Left ventricle myocardium inferior (tissue), 1 donor: ENCODE data around the gene ANKRD33B. TPM values are rescaled to one million over a fixed set of nuclear protein-coding genes. Genes with fewer than 3 reads are reported as not detected.

Experiments used
- DNase-seq: peaks from one replicate; pipeline ENCODE4 v3.0.0-alpha.2; 2020
- H3K27ac ChIP-seq: fragments of 200-600 bp; replicated peaks from 2 replicates; pipeline ENCODE4 v1.8.0; 2021
- H3K27me3 ChIP-seq: fragments of 200-600 bp; 2 replicates; pipeline ENCODE4 v1.8.0; 2021; ENCODE audit warnings: low read depth
- H3K36me3 ChIP-seq: fragments of 200-600 bp; 2 replicates; pipeline ENCODE4 v1.8.0; 2021
- H3K4me1 ChIP-seq: fragments of 200-600 bp; 2 replicates; pipeline ENCODE4 v1.8.0; 2021
- H3K4me3 ChIP-seq: fragments of 200-600 bp; 2 replicates; pipeline ENCODE4 v1.8.0; 2021; ENCODE audit warnings: mild to moderate bottlenecking, moderate library complexity
- H3K9me3 ChIP-seq: fragments of 200-600 bp; replicated peaks from 2 replicates; pipeline ENCODE4 v1.8.0; 2021
- intact Hi-C: fragments of 100-400 bp; cut with micrococcal nuclease; formaldehyde crosslinking; loops from one replicate; pipeline ENCODE4 v1.11.0; 2022
- total RNA-seq: library from RNA; stranded (reverse); fragmentation: NEBNext Ultra II Directional; extraction: Animal tissue kit (Norgen Biotek cat#: 25700); gene quantifications from one replicate; pipeline ENCODE4 v1.2.1, GENCODE V29; 2021
- TF ChIP-seq, protein P1 (sequence below): fragments of 200-600 bp; IDR thresholded peaks from 2 replicates; pipeline ENCODE4 v1.8.0; 2021; ENCODE audit warnings: antibody characterized with exemption, mild to moderate bottlenecking, borderline replicate concordance
- donor health status: DM: no; HTN: yes; CAD: no; lungs with severe emphysema.

The ANKRD33B gene
- total RNA-seq, 1 donor from 2014 or later: 15.2 TPM

DNA sequence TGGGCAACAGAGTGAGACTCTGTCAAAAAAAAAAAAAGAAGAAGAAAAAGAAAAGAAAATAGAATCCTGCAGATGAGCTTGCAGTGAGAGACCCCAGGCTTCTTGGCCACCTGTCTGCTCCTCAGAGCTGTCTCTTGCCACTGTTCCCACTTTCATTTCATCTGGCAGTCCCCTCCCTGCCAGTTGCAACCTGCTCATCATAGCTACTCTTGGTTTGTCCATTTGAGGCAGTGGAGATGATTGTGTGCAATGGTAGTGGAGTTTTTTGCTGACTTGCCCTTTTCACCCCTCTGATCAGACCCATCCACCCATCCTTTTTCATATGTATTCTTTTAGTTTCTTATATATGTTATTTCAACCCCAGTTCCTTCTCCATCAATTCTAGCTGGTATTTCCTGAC lies 28.7 kb downstream of the ANKRD33B start:
- Histone ChIP-seq H3K4me3 (no peak overlapping the region), H3K27ac (no peak overlapping the region), H3K4me1 (peaks cover 69% of the 10 kb centered on the region), H3K9me3 (no peaks in the 10 kb centered on the region), H3K36me3 (no peaks in the 10 kb centered on the region), H3K27me3 (no peaks in the 10 kb centered on the region)
- TF ChIP-seq, protein P1, sequence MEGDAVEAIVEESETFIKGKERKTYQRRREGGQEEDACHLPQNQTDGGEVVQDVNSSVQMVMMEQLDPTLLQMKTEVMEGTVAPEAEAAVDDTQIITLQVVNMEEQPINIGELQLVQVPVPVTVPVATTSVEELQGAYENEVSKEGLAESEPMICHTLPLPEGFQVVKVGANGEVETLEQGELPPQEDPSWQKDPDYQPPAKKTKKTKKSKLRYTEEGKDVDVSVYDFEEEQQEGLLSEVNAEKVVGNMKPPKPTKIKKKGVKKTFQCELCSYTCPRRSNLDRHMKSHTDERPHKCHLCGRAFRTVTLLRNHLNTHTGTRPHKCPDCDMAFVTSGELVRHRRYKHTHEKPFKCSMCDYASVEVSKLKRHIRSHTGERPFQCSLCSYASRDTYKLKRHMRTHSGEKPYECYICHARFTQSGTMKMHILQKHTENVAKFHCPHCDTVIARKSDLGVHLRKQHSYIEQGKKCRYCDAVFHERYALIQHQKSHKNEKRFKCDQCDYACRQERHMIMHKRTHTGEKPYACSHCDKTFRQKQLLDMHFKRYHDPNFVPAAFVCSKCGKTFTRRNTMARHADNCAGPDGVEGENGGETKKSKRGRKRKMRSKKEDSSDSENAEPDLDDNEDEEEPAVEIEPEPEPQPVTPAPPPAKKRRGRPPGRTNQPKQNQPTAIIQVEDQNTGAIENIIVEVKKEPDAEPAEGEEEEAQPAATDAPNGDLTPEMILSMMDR: no peak
- no peak for DNase-seq
- intact Hi-C loops: no loop called here

DNA sequence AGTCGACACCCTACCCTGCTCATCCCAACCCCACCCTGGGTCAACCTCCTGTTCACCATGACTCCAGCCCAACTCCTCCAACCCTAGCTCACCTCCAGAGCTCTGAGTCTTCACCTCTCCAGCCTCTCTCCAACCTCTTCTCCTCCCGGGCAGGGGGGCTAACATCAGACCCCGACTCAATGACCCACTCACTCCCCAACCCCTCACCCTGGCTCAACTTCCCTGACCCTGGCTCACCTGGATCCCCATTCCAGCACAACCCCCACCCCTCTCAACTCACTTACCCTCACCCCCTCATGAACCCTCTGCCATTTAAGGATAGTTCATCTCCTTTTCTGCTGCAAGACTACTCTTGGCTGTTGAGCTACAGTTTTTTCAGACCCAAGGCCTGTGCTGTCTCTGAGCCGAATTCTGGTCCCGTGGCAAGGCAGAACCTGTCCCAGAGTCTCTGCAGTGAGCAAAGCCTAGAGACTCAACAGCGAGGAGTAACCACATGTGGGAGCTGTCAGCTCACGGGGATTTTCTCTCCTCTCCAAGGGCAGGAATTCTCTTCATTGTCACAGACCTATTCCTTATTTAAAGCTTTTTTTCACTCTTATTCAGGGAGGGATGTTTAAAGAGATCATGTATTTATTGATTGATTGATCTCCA lies 29.8 kb downstream of the ANKRD33B start:
- H3K9me3 ChIP-seq: no peaks in the 10 kb centered on the region
- intact Hi-C loops: no loop called here
- H3K36me3 ChIP-seq: no peaks in the 10 kb centered on the region
- H3K27ac ChIP-seq: no peak overlapping the region
- DNase-seq: no peak
- no peak overlapping the region for H3K4me3 ChIP-seq
- TF ChIP-seq, protein P1: no peak
- H3K27me3 ChIP-seq: no peaks in the 10 kb centered on the region
- peaks cover 63% of the 10 kb centered on the region for H3K4me1 ChIP-seq

DNA sequence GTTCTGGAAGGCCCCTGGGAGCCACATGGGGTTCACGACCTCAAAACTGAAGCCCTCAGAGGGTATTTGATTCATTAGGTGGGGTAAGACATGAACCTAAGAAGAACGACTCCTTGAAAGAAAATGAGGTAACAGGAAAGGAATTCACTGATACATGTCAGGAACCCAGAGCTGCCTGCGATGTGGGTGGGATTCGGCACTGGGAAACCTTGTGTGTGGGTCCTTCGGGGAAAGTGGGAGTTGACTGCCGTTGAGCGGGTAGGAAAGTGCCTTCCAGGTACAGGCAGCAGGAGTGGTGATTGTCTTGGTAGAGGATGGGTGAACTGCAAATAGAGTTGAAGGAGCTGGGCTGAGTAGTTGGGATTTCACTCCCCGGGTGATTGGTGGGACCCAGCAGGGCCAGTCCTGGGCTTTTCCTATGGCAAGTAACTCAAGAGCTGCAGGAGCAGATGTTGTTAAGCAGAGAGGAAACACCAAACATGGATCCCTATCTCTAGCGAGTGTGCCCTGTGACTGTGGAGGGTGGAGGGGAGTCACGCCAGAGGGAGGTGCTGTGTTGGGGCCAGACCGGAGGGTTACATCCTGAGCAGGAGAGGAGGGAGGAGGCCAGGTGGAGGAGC lies 30.8 kb downstream of the ANKRD33B start:
- no peak for DNase-seq
- no peaks in the 10 kb centered on the region for H3K36me3 ChIP-seq
- peak overlapping the region; percentile 86 for H3K27ac ChIP-seq
- H3K4me3 ChIP-seq: no peak overlapping the region
- intact Hi-C loops: no loop called here
- H3K9me3 ChIP-seq: no peaks in the 10 kb centered on the region
- peaks cover 56% of the 10 kb centered on the region for H3K4me1 ChIP-seq
- TF ChIP-seq, protein P1: no peak
- no peaks in the 10 kb centered on the region for H3K27me3 ChIP-seq

DNA sequence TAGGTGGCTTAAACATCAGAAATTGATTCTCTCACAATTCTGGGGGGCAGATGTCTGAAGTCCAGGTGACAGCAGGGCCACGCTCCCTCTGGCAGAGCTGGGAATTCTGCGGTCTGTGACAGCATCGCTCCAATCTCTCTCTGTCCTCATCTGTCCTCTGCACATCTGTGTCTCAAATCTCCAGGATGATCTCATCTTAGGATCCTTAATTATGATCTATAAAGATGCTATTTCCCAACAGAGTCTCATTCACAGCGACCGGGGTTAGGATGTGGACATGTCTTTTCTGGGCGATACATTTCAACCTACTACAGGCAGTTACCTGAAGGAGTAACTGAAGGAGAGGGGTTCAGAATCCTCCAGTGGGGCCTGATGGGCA lies 31.4 kb downstream of the ANKRD33B start:
- Histone ChIP-seq H3K36me3 (no peaks in the 10 kb centered on the region), H3K9me3 (no peaks in the 10 kb centered on the region), H3K4me1 (peaks cover 56% of the 10 kb centered on the region), H3K27ac (peak overlapping the region; percentile 86), H3K4me3 (peak overlapping the region; percentile 51), H3K27me3 (no peaks in the 10 kb centered on the region)
- TF ChIP-seq, protein P1: no peak
- intact Hi-C loops: no loop called here
- DNase-seq: no peak

DNA sequence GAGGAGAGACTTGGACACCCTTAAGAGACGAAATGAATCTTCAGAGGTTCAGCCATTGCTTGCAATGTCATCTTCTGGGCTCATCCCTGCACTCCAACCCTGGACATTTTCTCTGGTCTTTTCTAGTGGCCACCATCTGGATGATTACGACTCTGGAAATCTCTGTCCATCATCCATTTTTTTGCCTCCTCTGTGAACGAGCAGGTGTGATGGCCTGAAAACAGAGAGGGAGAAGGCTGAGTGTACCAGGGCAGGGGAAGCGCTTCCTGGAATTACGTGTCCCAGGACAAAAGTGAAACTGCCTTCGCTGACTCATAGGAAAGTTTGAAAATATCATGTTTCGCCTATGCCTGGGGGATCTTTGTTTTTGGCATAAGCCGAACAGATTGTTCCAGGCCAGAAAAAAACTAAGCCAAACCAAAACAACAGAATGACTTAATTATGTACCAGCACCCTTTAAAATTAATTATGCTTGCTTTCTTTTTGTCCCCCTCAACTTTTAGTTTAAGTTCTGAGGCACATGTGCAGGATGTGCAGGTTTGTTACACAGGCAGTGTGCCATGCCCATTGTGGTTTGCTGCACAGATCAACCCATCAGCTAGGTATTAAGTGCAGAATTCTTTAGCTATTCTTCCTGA lies 31.9 kb downstream of the ANKRD33B start:
- intact Hi-C loops: no loop called here
- Histone ChIP-seq H3K27ac (peak overlapping the region; percentile 86), H3K27me3 (no peaks in the 10 kb centered on the region), H3K36me3 (no peaks in the 10 kb centered on the region), H3K9me3 (no peaks in the 10 kb centered on the region), H3K4me1 (peaks cover 58% of the 10 kb centered on the region), H3K4me3 (peak overlapping the region; percentile 51)
- TF ChIP-seq, protein P1: no peak
- DNase-seq: no peak
